Measurements from ENCODE around the gene HCN3. TPM values are rescaled to one million over a fixed set of nuclear protein-coding genes. Genes with fewer than 3 reads are reported as not detected.

HCN3 gene
- total and polyA plus RNA-seq, 2 of the 8 experiments (the other 6 are each of a cell fraction or from before 2014, with no cell fraction given), result 6.4 to 7.3 TPM

DNA sequence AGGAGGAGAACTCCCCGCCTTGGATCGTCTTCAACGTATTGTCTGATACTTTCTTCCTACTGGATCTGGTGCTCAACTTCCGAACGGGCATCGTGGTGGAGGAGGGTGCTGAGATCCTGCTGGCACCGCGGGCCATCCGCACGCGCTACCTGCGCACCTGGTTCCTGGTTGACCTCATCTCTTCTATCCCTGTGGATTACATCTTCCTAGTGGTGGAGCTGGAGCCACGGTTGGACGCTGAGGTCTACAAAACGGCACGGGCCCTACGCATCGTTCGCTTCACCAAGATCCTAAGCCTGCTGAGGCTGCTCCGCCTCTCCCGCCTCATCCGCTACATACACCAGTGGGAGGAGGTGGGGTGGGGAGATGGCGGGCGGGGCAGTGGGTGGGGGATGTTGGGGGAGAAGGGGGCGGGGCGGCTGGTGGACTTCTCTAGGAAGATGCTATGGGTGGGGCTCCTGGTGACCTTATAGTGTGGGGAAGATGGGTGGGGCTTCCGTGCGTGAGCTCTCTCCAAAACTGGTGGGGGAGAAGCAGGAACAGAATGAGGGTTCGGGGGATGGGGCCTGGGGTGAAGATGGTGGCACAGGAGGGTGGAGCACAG lies 5.3 kb downstream of the HCN3 start:
- Histone ChIP-seq H2AFZ (ENCODE audit: low read length) (no peak overlapping the region), H3K79me1 (ENCODE audit: low read depth, low read length) (no peaks in the 10 kb centered on the region; the same call in 1 of the 2 replicates), H3K27me3 (replicated peaks in 1 of 4; ENCODE audit: control insufficient read depth in 3 of 4, extremely low read depth in 1 of 4, insufficient read depth in 3 of 4, low read length in 3 of 4) (no peaks in the 10 kb centered on the region), H2AK5ac (ENCODE audit: low read depth, low read length) (no peak overlapping the region), H4K5ac (ENCODE audit: insufficient read length, low read depth, low read length) (no peak overlapping the region), H2BK5ac (ENCODE audit: low read depth, low read length) (no peak overlapping the region), H3K36me3 (ENCODE audit: control insufficient read depth in 2 of 4, insufficient read depth in 4 of 4, low read length in 3 of 4) (no peaks in the 10 kb centered on the region; a peak in 1 of 8 replicates), H3K27ac (ENCODE audit: low read depth, low read length) (no peak overlapping the region), H2BK12ac (ENCODE audit: low read depth, low read length) (0 out of 2 replicates have a peak overlapping the region, but pooled peaks have one; percentile 27), H3K18ac (ENCODE audit: extremely low read depth, low read length) (no peak overlapping the region), H3K23ac (ENCODE audit: insufficient read length) (no peak overlapping the region), H2BK120ac (replicated peaks; ENCODE audit: low read depth, low read length) (no peak overlapping the region), H3K9ac (replicated peaks in 1 of 4; ENCODE audit: extremely low read depth in 1 of 4, low read depth in 3 of 4, low read length in 3 of 4) (no peak overlapping the region), H3K9me3 (ENCODE audit: insufficient read depth in 2 of 2, low read depth in 1 of 2, low read length in 1 of 2) (no peaks in the 10 kb centered on the region), H3K23me2 (ENCODE audit: low read depth, low read length) (peaks cover 4% of the 10 kb centered on the region; the same call in 1 of the 2 replicates), H4K91ac (replicated peaks; ENCODE audit: insufficient read length, low read length) (no peak overlapping the region), H4K8ac (ENCODE audit: extremely low read depth, insufficient read depth, low read length) (no peak overlapping the region), H3K56ac (replicated peaks; ENCODE audit: insufficient read length, low read depth, low read length) (no peak overlapping the region), H2BK20ac (ENCODE audit: low read length) (no peak overlapping the region), H2BK15ac (ENCODE audit: low read length) (0 out of 2 replicates have a peak overlapping the region, but pooled peaks have one; percentile 46), H4K20me1 (replicated peaks in 1 of 2; ENCODE audit: control insufficient read depth in 1 of 2, insufficient read depth in 2 of 2, low read length in 2 of 2) (no peaks in the 10 kb centered on the region), H3K79me2 (ENCODE audit: control insufficient read depth in 1 of 2, insufficient read depth in 2 of 2, low read length in 2 of 2) (no peaks in the 10 kb centered on the region), H3K4ac (replicated peaks; ENCODE audit: insufficient read length, low read depth, low read length) (no peak overlapping the region), H3K4me3 (ENCODE audit: extremely low read depth in 1 of 4, insufficient read depth in 2 of 4, low read depth in 3 of 4, low read length in 4 of 4) (no peak overlapping the region), H3K14ac (ENCODE audit: insufficient read length) (no peak overlapping the region), H3K4me1 (replicated peaks in 1 of 4; ENCODE audit: control insufficient read depth in 3 of 4, insufficient read depth in 4 of 4, low read length in 3 of 4) (peaks cover 9 to 10% (median 10%) of the 10 kb centered on the region in 4 experiments), H3K4me2 (ENCODE audit: insufficient read depth in 1 of 2, low read depth in 2 of 2, low read length in 2 of 2) (no peak overlapping the region)
- WGBS, 2 experiments (ENCODE audit: extremely low coverage in 1 of 2, insufficient coverage in 1 of 2, insufficient read length in 1 of 2, insufficient replicate concordance in 2 of 2, low coverage in 1 of 2, low lambda C conversion rate in 2 of 2, missing lambda C conversion rate in 1 of 2), result 94% methylated on average over 26 of the region's 29 CpGs; no CpG with 5 or more reads in 1 of the 2 experiments
- no peak for TF ChIP-seq RBBP5 (IDR thresholded peaks at IDR 0.05; ENCODE audit: borderline replicate concordance, low read depth, low read length)
- TF ChIP-seq, protein P1, sequence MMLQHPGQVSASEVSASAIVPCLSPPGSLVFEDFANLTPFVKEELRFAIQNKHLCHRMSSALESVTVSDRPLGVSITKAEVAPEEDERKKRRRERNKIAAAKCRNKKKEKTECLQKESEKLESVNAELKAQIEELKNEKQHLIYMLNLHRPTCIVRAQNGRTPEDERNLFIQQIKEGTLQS (IDR thresholded peaks at IDR 0.05; ENCODE audit: insufficient read depth, low read depth, low read length), result no peak
- CTCF ChIA-PET (ENCODE audit: partially characterized antibody), result interaction anchor here (3.2 to 8.4 kb wide), 3 partner anchors 24 to 40 kb away, joined by 15 to 79 read pairs (median 50); partner anchors contain the start of genes FDPS and RUSC1
- POLR2A ChIA-PET (ENCODE audit: partially characterized antibody), result interaction anchor here (0.6 to 2.5 kb wide), 4 partner anchors 9 to 196 kb away, joined by 3 to 10 read pairs (median 4); no protein-coding TSS in a partner anchor
- no peak for DNase-seq (ENCODE audit: low read depth in 1 of 2, low spot score in 2 of 2)
- FAIRE-seq, result no peak

All from H1 (cell line).